H1 (cell line): Measurements from ENCODE around the gene TXNDC11. TPM values are rescaled to one million over a fixed set of nuclear protein-coding genes. Genes with fewer than 3 reads are reported as not detected.

Experiments
- CREB1 ChIP-seq: IDR thresholded peaks from 2 replicates; pipeline ENCODE4 v1.6.1; 2012; ENCODE audit warnings: inconsistent platforms
- GABPA ChIP-seq: IDR thresholded peaks from 2 replicates; pipeline ENCODE4 v1.6.1; 2011; ENCODE audit warnings: mild to moderate bottlenecking, low read length, moderate library complexity, borderline replicate concordance; ENCODE audit not compliant: insufficient read depth
- ZNF274 ChIP-seq: IDR thresholded peaks from 2 replicates; pipeline ENCODE4 v1.7.0; 2012; ENCODE audit warnings: low read length, borderline replicate concordance; ENCODE audit errors: extremely low read depth
- polyA plus RNA-seq, 7 experiments: library from polyadenylated mRNA; depleted of rRNA in 3 of 7; stranded (reverse) in 5 of 7; unstranded in 2 of 7; fragments of >200 nt in 5 of 7; fragments of 200-250 nt in 2 of 7; gene quantifications; 1 replicate in 5 of 7; 2 replicates in 1 of 7; 4 replicates in 1 of 7; pipeline versions ENCODE4 v1.2.1 to v1.2.3, GENCODE V29; 2011 to 2013; ENCODE audit warnings: missing spikeins in 2 of 7, mixed read lengths in 2 of 7
- total RNA-seq: library from RNA; stranded (reverse); fragmentation: NEBNext Ultra II Directional; extraction: Animal tissue kit (Norgen Biotek cat#: 25700); gene quantifications from 2 replicates; pipeline ENCODE4 v1.2.1, GENCODE V29; 2021
- TF ChIP-seq, protein P1 (sequence below): IDR thresholded peaks from 2 replicates; pipeline ENCODE4 v1.6.1; 2012; ENCODE audit warnings: inconsistent platforms
- TF ChIP-seq, protein P2 (sequence below), 3 experiments: IDR thresholded peaks; 1 replicate in 2 of 3; 2 replicates in 1 of 3; pipeline versions ENCODE4 v1.5.1 to v1.6.1; 2011; ENCODE audit warnings: low read length in 3 of 3, mild to moderate bottlenecking in 3 of 3, inconsistent platforms in 2 of 3, low read depth in 1 of 3, moderate library complexity in 1 of 3; ENCODE audit not compliant: insufficient read depth in 1 of 3; ENCODE audit errors: control extremely low read depth in 1 of 3

Gene TXNDC11
- total and polyA plus RNA-seq, 2 of the 8 experiments (the other 6 are each of a cell fraction or from before 2014, with no cell fraction given), result 13.5 to 13.8 TPM

DNA sequence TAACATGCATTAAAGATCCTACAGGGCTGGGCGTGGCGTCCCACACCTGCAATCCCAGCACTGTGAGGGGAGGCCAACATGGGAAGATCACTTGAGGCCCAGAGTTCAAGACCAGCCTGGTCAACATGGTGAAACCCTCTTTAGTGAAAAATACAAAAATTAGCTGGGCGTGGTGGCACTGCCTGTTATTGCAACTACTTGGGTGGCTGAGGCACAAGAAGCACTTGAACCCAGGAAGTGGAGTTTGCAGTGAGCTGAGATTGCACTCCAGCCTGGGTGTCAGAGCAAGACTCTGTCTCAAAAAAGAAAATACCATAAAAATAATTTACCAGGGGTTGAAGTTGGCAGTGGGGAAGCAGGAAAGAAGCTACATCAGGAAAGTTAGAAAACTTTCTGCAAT, 12.9 kb downstream of the TXNDC11 start (continued):
- TF ChIP-seq, protein P1, sequence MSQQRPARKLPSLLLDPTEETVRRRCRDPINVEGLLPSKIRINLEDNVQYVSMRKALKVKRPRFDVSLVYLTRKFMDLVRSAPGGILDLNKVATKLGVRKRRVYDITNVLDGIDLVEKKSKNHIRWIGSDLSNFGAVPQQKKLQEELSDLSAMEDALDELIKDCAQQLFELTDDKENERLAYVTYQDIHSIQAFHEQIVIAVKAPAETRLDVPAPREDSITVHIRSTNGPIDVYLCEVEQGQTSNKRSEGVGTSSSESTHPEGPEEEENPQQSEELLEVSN, result no peak
- TF ChIP-seq GABPA (no peak), CREB1 (no peak), ZNF274 (no peak)
- TF ChIP-seq, protein P2, sequence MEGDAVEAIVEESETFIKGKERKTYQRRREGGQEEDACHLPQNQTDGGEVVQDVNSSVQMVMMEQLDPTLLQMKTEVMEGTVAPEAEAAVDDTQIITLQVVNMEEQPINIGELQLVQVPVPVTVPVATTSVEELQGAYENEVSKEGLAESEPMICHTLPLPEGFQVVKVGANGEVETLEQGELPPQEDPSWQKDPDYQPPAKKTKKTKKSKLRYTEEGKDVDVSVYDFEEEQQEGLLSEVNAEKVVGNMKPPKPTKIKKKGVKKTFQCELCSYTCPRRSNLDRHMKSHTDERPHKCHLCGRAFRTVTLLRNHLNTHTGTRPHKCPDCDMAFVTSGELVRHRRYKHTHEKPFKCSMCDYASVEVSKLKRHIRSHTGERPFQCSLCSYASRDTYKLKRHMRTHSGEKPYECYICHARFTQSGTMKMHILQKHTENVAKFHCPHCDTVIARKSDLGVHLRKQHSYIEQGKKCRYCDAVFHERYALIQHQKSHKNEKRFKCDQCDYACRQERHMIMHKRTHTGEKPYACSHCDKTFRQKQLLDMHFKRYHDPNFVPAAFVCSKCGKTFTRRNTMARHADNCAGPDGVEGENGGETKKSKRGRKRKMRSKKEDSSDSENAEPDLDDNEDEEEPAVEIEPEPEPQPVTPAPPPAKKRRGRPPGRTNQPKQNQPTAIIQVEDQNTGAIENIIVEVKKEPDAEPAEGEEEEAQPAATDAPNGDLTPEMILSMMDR (IDR thresholded peaks at IDR 0.05; ENCODE audit: control extremely low read depth in 1 of 3, insufficient read depth in 1 of 3, low read depth in 1 of 3, low read length in 3 of 3), result no peak
